Activated CD4-positive, alpha-beta T cell treated with anti-CD3 and anti-CD28 coated beads for 36 hours (primary cell): Measurements from ENCODE around the gene FAM149B1. TPM values are rescaled to one million over a fixed set of nuclear protein-coding genes. Genes with fewer than 3 reads are reported as not detected.
A peak's percentile ranks its signal among the peaks of the same experiment; 100 is the strongest.

Experiments
- ATAC-seq: fragments of 200-7000 bp; cut with Tn5 transposase; one replicate; pipeline ENCODE4 v1.10.0; 2021; ENCODE audit warnings: mild to moderate bottlenecking, moderate library complexity
- CTCF ChIA-PET: fragments of 350-600 bp; sonication (Branson Sonifier 250); formaldehyde crosslinking; loops from one replicate; lab custom pipeline; 2021; ENCODE audit warnings: antibody characterized with exemption; lab: Charles Lee
- POLR2A ChIA-PET: fragments of 350-600 bp; sonication (Branson Sonifier 250); formaldehyde crosslinking; loops from one replicate; lab custom pipeline; 2021; ENCODE audit warnings: antibody characterized with exemption, inconsistent platforms; lab: Charles Lee
- DNase-seq: peaks from one replicate; pipeline ENCODE4 v3.0.0-alpha.2; 2020
- H3K27ac Mint-ChIP-seq: one replicate; pipeline ENCODE4 v1.8.0; 2021; ENCODE audit warnings: mixed read lengths
- H3K27me3 Mint-ChIP-seq: one replicate; pipeline ENCODE4 v1.8.0; 2021; ENCODE audit warnings: mixed read lengths
- H3K36me3 Mint-ChIP-seq: one replicate; pipeline ENCODE4 v1.8.0; 2021; ENCODE audit warnings: low read depth, mixed read lengths
- H3K4me1 Mint-ChIP-seq: one replicate; pipeline ENCODE4 v1.8.0; 2021; ENCODE audit warnings: mixed read lengths
- H3K4me3 Mint-ChIP-seq: one replicate; pipeline ENCODE4 v1.8.0; 2021; ENCODE audit warnings: mild to moderate bottlenecking, moderate library complexity, mixed read lengths
- H3K9me3 Mint-ChIP-seq: one replicate; pipeline ENCODE4 v1.8.0; 2021; ENCODE audit warnings: low read depth, mixed read lengths
- intact Hi-C, 2 experiments: fragments of 100-400 bp; cut with DNase I in 1 of 2; cut with micrococcal nuclease in 1 of 2; formaldehyde crosslinking; loops; one replicate each; pipeline versions ENCODE4 v1.14.2 to v1.15.1; 2022 to 2024; cut with DNase I, micrococcal nuclease
- total RNA-seq, 2 experiments: library from RNA; stranded (reverse); gene quantifications; one replicate each; pipeline ENCODE4 v1.2.3, GENCODE V29; 2021

FAM149B1 gene
- total RNA-seq, 2 experiments from 2014 or later, result 16.0 to 18.6 TPM

GRCh38 chr10:73229567-73229966, 61.6 kb downstream of the FAM149B1 start:
- ChIA-PET POLR2A (no interaction called here), CTCF (no interaction called here)
- intact Hi-C loops, result no loop called here
- Mint-ChIP-seq H3K4me3 (no peak overlapping the region), H3K36me3 (peaks cover 18% of the 10 kb centered on the region), H3K27ac (no peak overlapping the region), H3K9me3 (no peaks in the 10 kb centered on the region), H3K27me3 (no peaks in the 10 kb centered on the region), H3K4me1 (no peaks in the 10 kb centered on the region)
- ATAC-seq (no peak), DNase-seq (no peak)

GRCh38 chr10:73232887-73233286, 65.0 kb downstream of the FAM149B1 start:
- intact Hi-C loops, result no loop called here
- CTCF ChIA-PET, result interaction anchor here (1.4 to 2.0 kb wide), 2 partner anchors 9 to 63 kb away, joined by 3 to 5 read pairs; no protein-coding TSS in a partner anchor
- no peaks in the 10 kb centered on the region for H3K4me1 Mint-ChIP-seq
- H3K4me3 Mint-ChIP-seq, result no peak overlapping the region
- POLR2A ChIA-PET, result interaction anchor here (0.5 kb wide), 1 partner anchor 14 kb away, joined by 3 read pairs; the partner anchor contains the start of gene DNAJC9
- no peaks in the 10 kb centered on the region for H3K9me3 Mint-ChIP-seq
- peak overlapping the region; percentile 56 for H3K27ac Mint-ChIP-seq
- peaks cover 21% of the 10 kb centered on the region for H3K36me3 Mint-ChIP-seq
- DNase-seq (no peak), ATAC-seq (no peak)
- H3K27me3 Mint-ChIP-seq, result no peaks in the 10 kb centered on the region

GRCh38 chr10:73233883-73234282, 66.0 kb downstream of the FAM149B1 start:
- H3K9me3 Mint-ChIP-seq, result no peaks in the 10 kb centered on the region
- ChIA-PET POLR2A (interaction anchor here (0.6 to 1.0 kb wide), 2 partner anchors 13 to 233 kb away, joined by 3 to 5 read pairs; partner anchors contain the start of gene DNAJC9), CTCF (interaction anchor here (0.5 to 2.0 kb wide), 6 partner anchors 8 to 613 kb away, joined by 3 to 5 read pairs (median 3); no protein-coding TSS in a partner anchor)
- DNase-seq, result no peak
- H3K4me1 Mint-ChIP-seq, result no peaks in the 10 kb centered on the region
- H3K36me3 Mint-ChIP-seq, result peaks cover 22% of the 10 kb centered on the region
- no peak overlapping the region for H3K4me3 Mint-ChIP-seq
- no peak for ATAC-seq
- no peaks in the 10 kb centered on the region for H3K27me3 Mint-ChIP-seq
- H3K27ac Mint-ChIP-seq, result peak overlapping the region; percentile 48
- intact Hi-C loops, result no loop called here

GRCh38 chr10:73234695-73235094, 66.8 kb downstream of the FAM149B1 start:
- CTCF ChIA-PET, result interaction anchor here (1.8 kb wide), 1 partner anchor 10 kb away, joined by 3 read pairs; no protein-coding TSS in a partner anchor
- DNase-seq, result no peak
- Mint-ChIP-seq H3K27ac (no peak overlapping the region), H3K27me3 (no peaks in the 10 kb centered on the region), H3K4me1 (no peaks in the 10 kb centered on the region), H3K36me3 (peaks cover 26% of the 10 kb centered on the region), H3K9me3 (no peaks in the 10 kb centered on the region), H3K4me3 (no peak overlapping the region)
- POLR2A ChIA-PET, result interaction anchor here (0.6 to 4.0 kb wide), 2 partner anchors 12 to 234 kb away, joined by 5 to 21 read pairs; partner anchors contain the start of gene DNAJC9
- no peak for ATAC-seq
- intact Hi-C loops, result no loop called here

DNA sequence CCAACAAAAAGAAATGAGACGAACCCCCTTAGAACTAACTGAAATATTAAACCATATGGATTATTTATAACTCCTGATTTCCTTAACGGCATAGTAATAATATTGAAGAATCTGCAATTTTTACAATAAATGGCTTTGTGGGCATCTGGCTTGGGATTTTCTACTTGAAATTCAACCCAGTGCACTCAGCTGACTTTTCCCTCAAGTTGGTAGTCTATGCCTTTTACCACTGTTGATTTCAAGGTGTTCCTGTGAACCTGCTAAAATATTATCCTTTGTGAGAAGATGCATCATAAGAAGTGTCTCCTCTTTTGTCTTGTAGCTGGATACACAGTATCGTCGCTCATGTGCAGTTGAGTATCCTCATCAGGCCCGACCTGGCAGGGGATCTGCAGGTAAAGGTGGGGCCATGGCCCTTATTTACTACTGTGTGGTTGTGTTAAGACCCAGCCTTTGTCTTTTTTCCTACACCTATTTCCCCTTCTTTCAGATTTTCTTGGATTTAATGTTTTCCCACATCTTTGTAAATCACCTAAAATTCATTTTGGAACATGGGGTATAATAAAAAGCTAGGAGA, 71.2 kb downstream of the FAM149B1 start:
- H3K27ac Mint-ChIP-seq, result no peak overlapping the region
- no peak for ATAC-seq
- CTCF ChIA-PET, result interaction anchor here (1.1 kb wide), 1 partner anchor 14 kb away, joined by 5 read pairs; the partner anchor contains the start of gene MRPS16
- H3K27me3 Mint-ChIP-seq, result no peaks in the 10 kb centered on the region
- H3K36me3 Mint-ChIP-seq, result peaks cover 48% of the 10 kb centered on the region
- POLR2A ChIA-PET, result interaction anchor here (0.6 to 4.0 kb wide), 3 partner anchors 7 to 380 kb away, joined by 3 to 21 read pairs (median 8); partner anchors contain the start of gene DNAJC9
- DNase-seq, result no peak
- peaks cover 14% of the 10 kb centered on the region for H3K4me1 Mint-ChIP-seq
- intact Hi-C loops, result no loop called here
- no peak overlapping the region for H3K4me3 Mint-ChIP-seq
- H3K9me3 Mint-ChIP-seq, result no peaks in the 10 kb centered on the region

DNA sequence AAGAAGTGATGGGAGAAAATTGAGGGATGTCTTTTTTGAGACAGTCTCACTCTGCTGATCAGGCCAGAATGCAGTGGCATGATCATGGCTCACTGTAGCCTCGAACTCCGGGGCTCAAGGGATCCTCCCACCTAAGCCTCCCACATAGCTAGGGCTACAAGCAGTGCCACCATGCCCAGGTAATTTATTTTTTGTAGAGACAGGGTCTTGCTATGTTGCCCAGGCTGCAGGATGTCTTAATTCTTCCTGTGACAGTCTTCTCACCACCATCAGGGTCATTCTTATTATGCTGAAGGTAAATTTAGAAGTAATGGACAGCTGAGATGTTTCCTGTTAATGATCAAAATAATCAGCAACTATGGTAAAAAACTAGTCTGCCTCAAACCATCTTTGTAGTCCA, 72.0 kb downstream of the FAM149B1 start:
- Mint-ChIP-seq H3K9me3 (no peaks in the 10 kb centered on the region), H3K36me3 (peaks cover 57% of the 10 kb centered on the region), H3K4me1 (peaks cover 22% of the 10 kb centered on the region), H3K4me3 (no peak overlapping the region), H3K27ac (no peak overlapping the region), H3K27me3 (no peaks in the 10 kb centered on the region)
- ChIA-PET POLR2A (interaction anchor here (0.6 to 0.8 kb wide), 2 partner anchors 379 to 742 kb away, joined by 3 to 7 read pairs; no protein-coding TSS in a partner anchor), CTCF (no interaction called here)
- intact Hi-C loops, result loop anchor here in 1 of 2 experiments (10.0 kb wide), 1 partner anchor 755 kb away; the partner anchor contains the start of gene VCL
- no peak for ATAC-seq
- no peak for DNase-seq

DNA sequence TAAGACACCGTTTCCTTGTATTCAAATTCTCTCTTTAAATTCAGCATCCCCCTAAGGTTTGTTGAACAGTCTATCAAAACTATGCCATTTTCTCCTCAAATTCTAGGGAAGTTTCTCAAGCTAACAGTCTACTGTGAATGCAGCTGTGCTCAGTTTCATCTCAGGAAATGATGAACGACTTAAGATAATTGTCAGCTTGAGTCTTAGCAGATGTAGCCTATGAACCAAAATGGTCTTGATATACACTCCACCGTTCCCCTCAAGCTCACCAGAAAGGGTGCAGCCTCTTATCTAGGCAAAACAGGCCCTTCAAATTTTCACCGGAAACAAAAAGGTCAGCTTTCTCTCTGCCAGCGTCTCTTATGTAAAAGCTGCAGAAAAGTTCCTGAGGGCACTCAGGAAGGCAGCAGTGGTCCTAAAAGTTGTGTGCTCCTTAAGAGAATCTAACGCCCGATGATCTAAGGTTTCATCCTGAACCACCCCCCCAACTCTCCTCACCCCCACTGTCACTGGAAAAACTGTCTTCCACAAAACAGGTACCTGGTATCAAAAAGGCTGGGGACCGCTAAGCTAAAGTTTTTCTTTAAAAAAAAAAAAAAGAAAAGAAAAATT, 77.1 kb downstream of the FAM149B1 start:
- Mint-ChIP-seq H3K27ac (peak overlapping the region; percentile 74), H3K9me3 (no peaks in the 10 kb centered on the region)
- CTCF ChIA-PET, result interaction anchor here (0.6 to 0.9 kb wide), 3 partner anchors 33 to 114 kb away, joined by 3 read pairs; partner anchors contain the start of gene CFAP70

DNA sequence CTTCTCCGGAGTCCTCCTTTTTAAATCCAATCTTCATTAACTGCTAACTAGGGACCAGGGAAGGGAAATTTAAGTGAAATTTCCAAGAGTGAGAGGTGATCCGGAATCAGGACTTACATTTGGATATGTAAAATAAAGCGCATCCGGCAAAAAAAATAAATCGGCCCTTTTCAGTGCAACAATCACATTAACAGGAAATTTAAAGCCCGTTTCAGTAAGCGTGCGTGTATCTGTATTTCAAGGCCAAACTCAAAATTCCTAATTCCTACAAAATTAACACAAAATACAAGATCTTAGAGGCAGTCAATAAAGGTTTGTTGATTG, 78.4 kb downstream of the FAM149B1 start:
- Mint-ChIP-seq H3K27me3 (no peaks in the 10 kb centered on the region), H3K36me3 (peaks cover 81% of the 10 kb centered on the region), H3K4me1 (peaks cover 53% of the 10 kb centered on the region), H3K9me3 (no peaks in the 10 kb centered on the region), H3K27ac (peak overlapping the region; percentile 97), H3K4me3 (peak overlapping the region; percentile 99)
- DNase-seq (no peak), ATAC-seq (no peak)
- ChIA-PET CTCF (interaction anchor here (0.6 to 1.5 kb wide), 4 partner anchors 10 to 395 kb away, joined by 3 to 8 read pairs (median 4); no protein-coding TSS in a partner anchor), POLR2A (interaction anchor here (1.0 to 3.3 kb wide), 8 partner anchors 9 to 379 kb away, joined by 3 to 21 read pairs (median 8); partner anchors contain the start of genes ECD, FAM149B1 and P4HA1)
- intact Hi-C loops, result loop anchor here (1.0 to 10.0 kb wide), 9 partner anchors 149 to 1966 kb away; partner anchors contain the start of genes ANAPC16 (in 1 of the 2), ASCC1 (in 1 of the 2), MCU (in 1 of the 2) and MICU1 (in 1 of the 2)

More for the DNA sequence above, 77.1 kb downstream of the FAM149B1 start:
- H3K36me3 Mint-ChIP-seq, result peaks cover 79% of the 10 kb centered on the region
- POLR2A ChIA-PET, result interaction anchor here (0.6 to 3.3 kb wide), 3 partner anchors 8 to 489 kb away, joined by 4 to 21 read pairs (median 5); no protein-coding TSS in a partner anchor
- ATAC-seq (no peak), DNase-seq (no peak)
- H3K4me1 Mint-ChIP-seq, result peaks cover 43% of the 10 kb centered on the region
- H3K4me3 Mint-ChIP-seq, result peak overlapping the region; percentile 99
- no peaks in the 10 kb centered on the region for H3K27me3 Mint-ChIP-seq
- intact Hi-C loops, result loop anchor here (5.0 to 10.0 kb wide), 5 partner anchors 148 to 1967 kb away; partner anchors contain the start of genes ANAPC16 (in 1 of the 2), ASCC1 (in 1 of the 2), P4HA1 (in 1 of the 2) and VCL (in 1 of the 2)

DNA sequence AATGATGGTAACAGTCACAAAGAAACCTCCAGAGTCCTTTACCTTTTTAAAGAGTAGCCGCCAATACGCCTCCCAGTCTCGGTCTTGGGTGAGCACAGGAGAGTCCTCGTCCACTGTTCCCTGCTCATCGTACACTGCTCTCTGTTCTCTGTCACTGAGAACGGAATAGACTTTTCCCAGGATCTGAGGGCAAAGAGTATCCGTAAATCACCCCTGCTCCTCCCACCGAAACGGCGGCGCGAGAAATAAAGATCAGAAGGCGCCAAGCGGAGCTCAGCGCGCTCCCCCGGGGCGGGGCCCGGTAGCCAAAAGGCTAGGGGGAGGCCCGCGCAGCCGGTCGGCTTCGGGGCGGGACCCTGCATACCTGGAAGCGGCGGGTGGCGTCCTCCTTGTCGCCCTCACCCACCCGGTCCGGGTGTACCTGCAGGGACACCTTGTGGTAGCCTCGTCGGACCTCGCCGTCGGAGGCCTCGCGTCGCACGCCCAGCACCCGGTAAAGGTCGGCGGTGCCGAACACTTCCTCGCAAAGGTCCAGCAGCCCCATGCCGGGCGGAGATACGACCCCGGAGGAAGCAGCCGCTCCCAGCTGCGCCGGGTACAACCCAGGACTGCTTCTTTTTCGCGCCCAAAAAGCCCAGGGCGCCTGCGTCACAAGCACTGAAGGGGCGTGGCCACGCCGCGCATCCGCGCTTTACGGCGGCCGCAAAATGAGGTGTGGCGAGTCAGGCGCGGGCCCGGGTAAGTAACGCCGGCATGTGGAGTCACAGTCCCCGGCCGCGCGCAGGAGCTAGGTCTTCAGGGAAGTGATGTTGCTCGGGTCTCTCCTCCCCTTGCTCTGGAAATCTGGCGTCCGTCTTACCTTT, 79.0 kb downstream of the FAM149B1 start, which contains the start of gene DNAJC9:
TSS of gene DNAJC9 (minus strand) at position 610 of the 863 bp plus-strand sequence. CDS start at position 544, 66 bp downstream.
- POLR2A ChIA-PET, result interaction anchor here (0.6 to 3.3 kb wide), 16 partner anchors 9 to 1721 kb away, joined by 3 to 21 read pairs (median 4); partner anchors contain the start of genes ANXA7, ECD, FAM149B1 and P4HA1
- DNase-seq (peak; percentile 99), ATAC-seq (peak; percentile 94)
- Mint-ChIP-seq H3K4me1 (peaks cover 58% of the 10 kb centered on the region), H3K4me3 (peak within 1 kb of the TSS; percentile 99), H3K9me3 (no peaks in the 10 kb centered on the region), H3K27ac (peak within 1 kb of the TSS; percentile 97), H3K27me3 (no peaks in the 10 kb centered on the region), H3K36me3 (peaks cover 83% of the 10 kb centered on the region)
- intact Hi-C loops, result loop anchor here (1.0 to 10.0 kb wide), 17 partner anchors 79 to 1965 kb away; partner anchors contain the start of genes P4HA1 (in 2 of the 2), ANAPC16 (in 1 of the 2), ANXA7 (in 1 of the 2) and ASCC1 (in 1 of the 2)
- CTCF ChIA-PET, result interaction anchor here (0.6 to 1.5 kb wide), 4 partner anchors 11 to 63 kb away, joined by 3 to 8 read pairs (median 4); no protein-coding TSS in a partner anchor
